C4-2B (cell line): ENCODE measurements around the gene DTNA.

Experiments used
- H3K27ac ChIP-seq: fragments of 450-650 bp; 2 replicates; pipeline ENCODE4 v1.5.1; 2017
- CTCF ChIP-seq: fragments of 450-650 bp; conservative IDR thresholded peaks from 2 replicates; pipeline ENCODE4 v1.5.1; 2017; ENCODE audit warnings: mild to moderate bottlenecking
- ZFX ChIP-seq: fragments of 450-650 bp; IDR thresholded peaks from 2 replicates; pipeline ENCODE4 v1.6.1; 2017

The DTNA gene

GRCh38 chr18:34880882-34881834 lies 171.1 kb downstream of the DTNA start:
- H3K27ac ChIP-seq: no peak overlapping the region
- TF ChIP-seq ZFX (no peak), CTCF (peak; percentile 37)

- no peak overlapping the region for H3K27ac ChIP-seq
- TF ChIP-seq CTCF (no peak), ZFX (no peak)
Measured at GRCh38 chr18:34884436-34884835, 174.3 kb downstream of the DTNA start.

GRCh38 chr18:34886177-34886576 lies 176.1 kb downstream of the DTNA start:
- H3K27ac ChIP-seq: no peak overlapping the region
- TF ChIP-seq ZFX: no peak
- no peak for TF ChIP-seq CTCF

- TF ChIP-seq ZFX: no peak
- H3K27ac ChIP-seq: no peak overlapping the region
Measured at GRCh38 chr18:34887881-34888580, 177.9 kb downstream of the DTNA start.

- TF ChIP-seq ZFX (no peak), CTCF (no peak)
- H3K27ac ChIP-seq: no peak overlapping the region
Measured at GRCh38 chr18:34890486-34891085, 180.5 kb downstream of the DTNA start.

GRCh38 chr18:34892379-34892778 lies 182.3 kb downstream of the DTNA start:
- TF ChIP-seq CTCF: no peak
- no peak for TF ChIP-seq ZFX

GRCh38 chr18:34893239-34893638 lies 183.1 kb downstream of the DTNA start:
- TF ChIP-seq ZFX (no peak), CTCF (no peak)
- no peak overlapping the region for H3K27ac ChIP-seq

More at GRCh38 chr18:34892379-34892778, 182.3 kb downstream of the DTNA start:
- no peak overlapping the region for H3K27ac ChIP-seq
